NCI-H2107 treated with DMSO at 0.1 percent for 48 hours (cell line): ENCODE results near the gene AFAP1L2.
"Not testable (repeated sequence)": the region's sequence is repeated elsewhere in the genome, so short reads cannot be mapped to it uniquely, and the experiment has no call there.

ENCODE experiments used
- DNase-seq: peaks from one replicate; lab custom pipeline; 2025; ENCODE audit not compliant: unreplicated experiment; lab: John Stamatoyannopoulos, UW

AFAP1L2 gene

DNA sequence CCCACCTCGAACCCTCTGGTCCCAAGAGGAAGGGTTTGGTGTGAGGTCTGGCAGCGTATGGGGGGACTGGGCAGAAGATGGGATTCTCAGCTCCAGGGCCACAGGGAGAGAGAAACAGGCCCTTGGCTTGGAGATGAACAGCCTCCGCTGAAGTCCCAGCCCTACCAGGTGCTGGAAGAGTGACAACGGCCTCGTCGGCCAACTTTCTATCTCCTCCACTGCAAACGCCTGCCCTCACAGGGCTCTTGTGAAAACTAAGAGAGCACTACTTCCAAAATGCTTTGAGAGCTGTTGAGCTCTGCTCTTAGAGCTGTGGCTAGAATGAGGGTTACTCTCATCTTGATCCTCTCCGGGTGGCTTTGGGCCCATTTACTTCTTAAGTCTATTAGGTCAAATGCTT lies 63.5 kb downstream of the AFAP1L2 start:
- DNase-seq, result no peak

DNA sequence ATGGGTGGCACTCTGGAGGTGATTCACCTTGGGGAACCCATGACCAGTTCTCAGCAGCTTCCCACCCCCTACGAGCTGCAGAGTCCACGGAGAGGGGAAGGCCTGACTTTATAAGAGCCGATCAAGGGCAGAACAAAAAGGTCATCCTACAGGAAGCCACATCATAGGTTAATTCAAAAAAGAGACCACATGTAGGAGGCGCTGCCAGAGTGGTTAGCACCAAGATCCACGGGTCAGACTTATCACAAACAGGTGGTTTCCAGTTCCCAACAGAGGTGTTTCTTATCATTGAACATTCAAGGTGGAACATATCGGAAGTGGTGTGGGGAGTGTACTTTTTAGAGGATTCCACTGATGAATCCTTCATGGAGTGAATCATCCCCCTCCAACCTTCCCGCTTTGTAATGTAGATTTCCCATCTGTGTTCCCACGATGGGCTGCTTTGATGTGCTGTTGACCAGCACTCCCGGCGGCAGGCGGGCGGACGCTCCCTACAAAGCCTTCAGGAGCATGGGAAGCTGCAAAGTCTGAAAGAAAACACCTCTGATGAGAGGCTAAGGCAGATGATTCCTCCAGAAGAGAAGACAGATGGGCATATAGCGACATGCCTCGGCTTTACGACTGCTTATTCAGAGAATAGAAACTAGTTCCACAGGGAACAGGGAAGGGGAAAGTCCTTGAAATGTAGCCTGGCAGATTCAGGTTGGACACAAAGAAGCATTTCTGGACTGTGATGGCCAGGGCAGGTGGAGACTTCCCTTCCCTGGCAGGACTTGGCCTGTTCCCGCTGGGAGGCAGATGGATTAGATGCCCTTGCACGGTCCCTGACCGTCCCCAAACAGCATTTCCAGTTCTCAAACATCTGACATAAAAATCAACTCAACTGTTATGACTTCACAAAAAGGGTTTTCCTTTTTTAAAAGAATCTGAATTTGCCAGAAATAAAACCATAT lies 66.5 kb downstream of the AFAP1L2 start:
- DNase-seq, result no peak

DNA sequence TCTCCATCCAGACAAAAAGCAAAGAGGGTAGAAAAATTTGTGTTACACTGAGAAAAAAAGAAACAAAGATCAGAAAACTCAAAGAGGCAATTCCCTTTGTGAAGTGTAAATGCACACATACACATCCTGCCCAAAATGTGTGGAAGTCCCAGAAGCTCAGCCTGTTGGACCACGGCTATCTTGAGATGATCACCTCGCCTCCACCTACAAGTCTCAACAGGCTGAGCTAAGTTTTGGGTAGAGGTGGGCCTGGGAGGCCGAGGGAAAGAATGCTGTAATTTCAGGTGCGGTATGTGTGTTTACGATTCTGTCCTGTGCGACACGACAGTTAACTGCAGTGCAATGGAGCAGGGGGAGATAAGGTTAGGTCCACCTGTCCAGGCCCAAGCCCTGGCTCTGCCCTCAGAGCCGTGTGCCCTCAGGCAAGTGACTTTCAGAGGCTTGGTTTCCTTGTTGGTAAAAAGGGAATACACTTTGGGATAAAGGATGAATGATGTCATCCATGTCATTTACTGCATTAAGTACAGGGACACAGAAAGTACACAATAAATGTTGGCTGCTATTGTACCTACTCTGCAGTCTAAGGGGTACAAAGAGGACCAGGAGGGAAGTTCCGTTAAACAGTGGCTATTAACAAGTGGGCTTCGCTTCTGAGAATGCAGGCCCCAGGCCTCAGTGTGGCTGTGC lies 67.3 kb downstream of the AFAP1L2 start:
- no peak for DNase-seq

DNA sequence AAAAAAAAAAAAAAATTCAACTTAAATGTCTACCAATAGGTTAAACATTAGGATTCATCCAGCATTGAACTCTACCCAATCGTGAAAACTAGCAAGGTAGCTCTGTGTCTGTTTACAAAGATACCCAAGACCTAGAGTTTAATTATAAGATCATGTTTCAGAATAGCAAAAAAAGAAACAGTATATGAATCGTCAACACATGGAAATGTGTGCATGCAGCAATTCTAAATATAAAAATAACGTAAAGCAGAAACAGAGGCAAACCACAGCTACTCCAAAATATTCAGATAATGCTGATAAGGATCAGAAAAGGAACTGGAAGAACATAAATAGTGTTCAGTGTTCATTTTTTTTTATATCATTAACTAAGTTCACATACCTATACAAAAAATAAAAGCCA lies 68.7 kb downstream of the AFAP1L2 start:
- peak; percentile 26 for DNase-seq

DNA sequence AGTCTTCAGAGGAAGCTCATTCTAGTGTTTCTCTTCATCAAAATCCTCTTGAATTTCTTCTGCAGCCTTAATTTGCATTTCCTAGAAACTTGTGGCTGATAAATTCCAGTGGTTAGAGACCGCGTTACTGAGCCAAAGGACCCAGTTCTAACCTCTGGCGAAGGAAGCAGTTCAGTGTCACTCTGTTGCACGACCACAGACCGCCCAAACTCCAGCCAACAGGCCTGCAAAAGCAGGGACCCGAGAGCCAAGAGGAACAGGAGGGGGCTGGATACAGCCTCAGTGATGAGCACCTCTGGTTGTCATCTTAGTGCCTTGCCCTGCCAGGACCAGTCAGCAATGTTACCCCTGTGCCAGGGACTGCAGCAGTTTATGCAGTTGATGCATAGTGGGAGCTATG lies 70.0 kb downstream of the AFAP1L2 start:
- DNase-seq, result no peak

DNA sequence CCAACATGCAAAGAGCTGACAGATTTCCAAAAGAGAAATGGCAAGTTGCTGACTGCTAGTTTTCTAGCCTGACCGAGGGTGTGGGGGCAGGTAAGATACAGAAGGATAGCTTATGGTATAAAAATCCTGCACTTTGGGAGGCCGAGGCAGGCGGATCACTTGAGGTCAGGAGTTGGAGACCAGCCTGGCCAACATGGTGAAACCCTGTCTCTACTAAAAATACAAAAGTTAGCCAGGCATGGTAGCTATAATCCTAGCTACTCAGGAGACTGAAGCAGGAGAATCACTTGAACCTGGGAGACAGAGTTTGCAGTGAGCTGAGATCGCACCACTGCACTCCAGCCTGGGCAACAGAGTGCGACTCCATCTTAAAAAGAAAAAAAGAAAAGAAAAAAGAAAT lies 70.9 kb downstream of the AFAP1L2 start:
- not testable (repeated sequence) for DNase-seq

DNA sequence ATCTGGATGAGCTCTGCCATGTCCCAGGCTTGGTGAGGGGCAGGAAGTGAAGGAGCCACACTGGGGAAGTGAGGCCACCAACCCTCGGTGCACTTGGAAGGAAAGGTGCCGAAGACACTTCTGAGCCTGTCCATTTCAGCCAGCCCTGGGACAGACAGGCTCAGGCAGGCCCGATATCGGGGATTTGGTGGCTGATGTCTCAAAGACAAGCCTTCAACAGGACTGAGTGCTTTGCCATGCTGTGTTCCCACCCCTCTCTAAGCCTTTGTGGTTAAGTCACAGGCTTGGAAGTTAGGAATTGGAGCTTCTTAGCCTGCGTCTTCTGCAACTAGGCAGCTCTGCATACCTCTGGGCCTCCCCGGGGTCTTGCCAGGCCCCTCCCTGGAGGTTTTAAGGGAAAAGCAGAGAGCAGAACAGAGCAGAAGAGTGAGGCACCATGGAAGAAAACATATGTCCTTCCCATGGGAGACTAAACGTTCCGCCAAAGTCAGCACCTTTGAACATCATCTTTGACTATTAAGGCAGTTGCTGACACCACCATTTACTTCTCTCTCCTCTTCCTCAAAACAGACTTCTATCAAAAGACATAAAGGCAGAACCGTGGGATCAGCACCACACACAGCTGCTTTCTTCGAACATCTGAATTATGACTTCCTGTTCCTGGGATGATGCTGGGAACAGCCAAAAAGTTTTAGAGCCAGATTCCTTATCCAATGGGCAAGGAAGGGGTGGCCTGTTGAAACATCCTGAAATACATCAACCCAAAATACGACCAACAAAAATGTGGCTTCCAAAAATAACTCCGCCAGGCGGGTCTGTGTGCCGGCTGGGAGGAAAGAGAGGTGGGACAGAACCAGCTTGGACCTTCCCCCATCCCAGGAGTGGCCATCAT lies 71.8 kb downstream of the AFAP1L2 start:
- DNase-seq, result no peak

DNA sequence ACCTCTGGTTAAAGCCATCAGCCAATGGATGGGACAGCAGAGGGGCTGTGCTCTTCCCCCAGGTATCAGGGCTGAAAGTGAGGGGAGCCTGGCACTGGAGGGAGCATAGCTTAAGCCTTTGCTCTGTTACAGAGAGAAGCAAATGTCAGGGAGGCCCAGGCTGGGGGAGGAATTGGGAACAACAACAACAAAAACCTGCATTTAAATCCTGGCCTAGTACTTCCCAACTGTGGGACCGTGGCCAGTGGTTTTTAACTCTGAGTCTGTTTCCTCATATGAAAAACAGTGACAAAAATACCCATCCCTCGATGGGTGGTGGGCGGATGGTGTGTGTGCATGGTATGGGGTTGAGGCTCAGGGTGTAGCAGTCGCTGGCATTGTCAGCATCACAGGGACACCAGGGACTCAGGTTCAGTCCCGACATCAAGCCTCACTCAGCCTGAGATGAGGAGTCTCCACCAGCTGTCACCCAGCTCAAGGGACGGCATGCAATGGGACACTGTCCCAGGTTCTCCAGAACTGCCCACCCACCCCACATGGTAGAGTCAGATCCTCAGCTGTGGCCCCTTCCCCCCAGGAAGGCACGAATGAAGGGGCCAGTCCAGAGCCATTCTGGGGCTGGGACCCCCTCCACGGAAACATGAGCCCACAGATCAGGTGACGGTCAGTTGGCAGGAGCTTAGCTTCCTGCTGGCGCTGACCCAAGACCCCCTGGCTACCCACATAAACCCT lies 74.5 kb downstream of the AFAP1L2 start:
- no peak for DNase-seq

DNA sequence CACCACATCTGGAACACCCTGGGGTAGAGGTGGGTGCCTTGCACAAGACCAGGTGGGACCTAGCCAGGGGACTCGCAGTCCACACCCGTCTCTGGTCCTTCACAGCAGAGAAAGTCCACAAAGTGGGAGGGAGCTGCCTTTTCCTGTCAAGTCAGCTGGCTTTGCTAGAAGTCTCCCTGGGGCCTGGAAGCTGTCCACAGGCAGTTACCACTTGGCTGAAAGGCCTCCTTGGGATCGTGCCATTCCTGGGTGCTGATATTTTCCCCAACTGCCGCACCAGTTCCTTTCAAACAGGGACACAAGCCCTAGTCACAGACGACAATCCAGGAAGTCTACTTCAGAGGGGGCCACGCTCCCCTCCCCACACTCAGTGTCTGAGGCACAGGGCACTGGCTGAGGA lies 75.4 kb downstream of the AFAP1L2 start:
- DNase-seq, result no peak

DNA sequence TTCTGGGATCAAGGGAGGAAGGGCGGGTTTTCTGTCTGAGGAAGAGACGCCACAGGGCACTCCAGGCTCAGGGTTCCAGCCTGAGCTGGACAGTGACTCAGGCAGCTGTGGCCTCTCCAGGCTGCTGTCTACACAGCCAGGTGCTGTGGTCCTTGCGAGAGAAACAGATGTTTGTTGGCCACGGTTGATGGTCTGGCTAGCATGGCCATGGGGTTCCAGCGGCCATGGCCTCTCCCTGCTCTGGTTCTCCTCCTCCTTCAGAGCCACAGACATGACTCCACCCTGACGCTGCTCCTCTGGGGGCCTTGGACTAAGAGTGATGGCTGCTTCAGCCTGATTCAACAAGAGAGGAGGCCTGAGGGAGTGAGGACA lies 75.9 kb downstream of the AFAP1L2 start:
- no peak for DNase-seq

DNA sequence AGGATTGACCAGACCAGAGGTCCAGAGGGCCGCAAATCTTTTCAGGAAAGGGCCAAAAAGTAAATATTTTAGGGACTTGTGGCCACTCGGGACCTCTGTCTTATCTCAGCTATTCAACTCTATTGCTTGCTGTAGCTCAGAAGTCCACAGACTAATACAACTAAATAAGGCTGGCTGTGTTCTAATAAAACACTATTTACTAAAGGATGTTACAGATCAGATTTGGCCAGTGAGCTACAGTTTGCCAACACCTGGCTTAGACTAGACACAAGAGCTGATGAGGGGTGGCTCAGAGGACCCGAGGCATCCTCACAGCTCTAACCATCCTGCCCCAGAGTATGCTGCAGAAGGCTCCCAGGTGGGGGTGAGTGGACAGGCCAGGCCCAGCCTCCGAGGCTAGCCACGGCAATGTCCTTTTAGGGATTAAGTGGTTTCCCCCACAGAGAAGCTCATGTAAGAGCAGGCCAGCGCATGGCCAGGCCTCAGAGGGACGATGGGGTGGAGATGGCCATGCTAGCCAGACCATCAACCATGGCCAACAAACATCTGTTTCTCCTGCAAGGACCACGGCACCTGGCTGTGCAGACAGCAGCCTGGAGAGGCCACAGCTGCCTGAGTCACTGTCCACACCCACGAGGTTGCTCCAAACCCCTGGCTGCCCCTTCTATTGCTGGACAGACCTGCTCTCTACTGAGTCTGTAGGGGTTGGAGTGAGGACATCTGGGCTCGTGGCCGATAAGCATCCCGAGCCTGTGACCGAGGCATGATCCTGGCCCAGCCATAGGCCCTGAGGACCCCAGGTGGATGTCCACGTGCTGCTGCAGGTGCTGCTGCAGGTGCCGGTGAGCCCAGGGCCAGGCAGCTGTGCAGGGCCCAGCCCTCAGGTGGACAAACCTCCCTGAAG lies 76.5 kb downstream of the AFAP1L2 start:
- DNase-seq, result no peak

DNA sequence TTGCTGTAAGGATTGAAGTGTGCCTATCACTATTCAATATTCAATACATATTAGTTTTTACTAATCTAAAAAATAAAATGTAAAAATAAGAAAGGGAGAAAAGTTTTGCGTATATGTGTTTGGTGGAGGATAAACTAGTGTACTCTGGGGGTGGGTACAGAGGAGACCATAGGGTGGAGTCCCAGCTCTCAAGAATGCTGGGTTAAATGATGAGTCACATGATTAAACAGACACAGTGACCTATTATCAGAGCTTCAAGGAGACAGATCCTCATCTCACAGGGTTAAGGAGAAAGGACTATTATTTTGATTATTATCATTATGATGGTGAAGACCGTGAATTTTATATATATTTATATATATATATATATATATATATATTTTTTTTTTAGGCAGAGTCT lies 77.5 kb downstream of the AFAP1L2 start:
- no peak for DNase-seq

DNA sequence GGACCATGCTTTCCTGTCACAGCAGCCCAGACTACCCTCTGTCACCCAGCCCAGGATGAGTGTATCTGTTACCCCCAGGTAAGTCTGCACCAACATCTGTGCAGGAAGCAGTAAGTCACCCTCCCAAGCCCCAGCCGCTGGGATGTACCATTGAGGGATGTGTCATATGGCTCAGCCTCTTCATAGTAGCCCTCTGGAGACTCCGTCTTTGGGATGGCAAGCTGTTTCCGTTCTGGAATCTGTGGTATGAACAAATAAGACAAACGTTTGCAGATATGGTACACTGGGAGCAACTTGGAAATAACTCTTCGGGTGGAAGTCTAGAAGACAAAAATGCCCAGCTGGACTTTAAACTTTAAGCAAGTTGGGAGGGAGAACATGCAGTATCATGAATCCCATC lies 81.3 kb downstream of the AFAP1L2 start:
- no peak for DNase-seq

DNA sequence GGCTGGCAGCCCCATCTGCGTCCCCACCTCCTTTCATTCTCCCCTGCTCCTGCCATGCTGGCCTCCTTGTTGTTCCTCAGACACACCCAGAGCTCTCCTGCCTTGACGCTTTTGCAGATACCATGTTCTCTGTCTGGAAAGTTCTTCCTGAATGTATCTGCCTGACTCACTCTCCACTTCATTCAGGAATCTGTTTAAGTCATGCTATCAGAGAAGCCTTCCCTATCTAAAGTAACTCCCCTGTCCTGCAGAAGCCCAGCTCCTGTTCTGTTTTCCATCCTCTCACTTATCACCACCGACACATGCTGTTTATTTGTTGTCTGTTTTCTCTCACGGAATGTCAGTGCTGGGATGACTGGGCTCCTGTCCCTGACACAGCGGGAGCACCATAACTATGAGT lies 82.0 kb downstream of the AFAP1L2 start:
- DNase-seq, result no peak

DNA sequence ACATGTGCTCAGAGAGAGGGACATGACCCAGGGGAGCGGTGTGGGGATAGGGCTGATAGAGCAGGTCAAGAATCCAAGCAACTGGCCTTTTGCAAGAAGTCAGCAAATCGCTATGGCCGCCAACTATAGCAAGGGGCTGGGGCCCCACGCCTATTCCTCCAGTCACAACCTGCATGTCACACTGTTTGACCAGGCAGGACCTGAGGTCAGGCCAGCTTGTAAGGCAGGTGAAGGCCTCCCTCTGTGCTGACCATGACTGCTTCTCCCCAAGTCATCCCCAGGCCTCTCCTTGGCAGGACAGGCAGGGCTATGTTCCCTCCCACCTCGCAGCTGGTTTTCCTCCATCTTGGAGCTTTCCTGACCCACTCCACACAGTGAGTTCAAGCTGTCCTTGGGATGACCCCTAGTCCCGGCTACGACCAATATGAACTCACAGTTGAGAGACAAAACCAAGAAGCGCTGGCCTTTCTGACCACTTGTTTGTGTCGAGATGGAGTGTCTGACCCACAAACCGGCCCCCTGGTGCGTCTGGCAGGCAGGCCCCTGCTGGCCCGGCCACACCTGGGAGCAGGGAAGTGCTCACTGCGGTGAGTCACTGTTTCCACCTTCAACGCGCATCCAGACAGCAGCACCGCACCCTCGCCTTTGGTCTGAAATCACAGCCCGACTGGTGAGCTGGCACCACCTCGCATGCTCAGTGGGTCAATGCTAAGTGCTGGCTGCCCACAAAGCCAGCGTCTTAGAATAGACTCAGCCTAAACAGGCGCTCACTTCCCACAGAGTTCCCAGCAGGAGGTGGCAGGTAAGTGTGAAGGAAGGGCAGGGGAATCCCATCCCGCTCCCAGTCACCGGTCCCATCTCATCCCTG lies 83.8 kb downstream of the AFAP1L2 start:
- DNase-seq, result no peak

DNA sequence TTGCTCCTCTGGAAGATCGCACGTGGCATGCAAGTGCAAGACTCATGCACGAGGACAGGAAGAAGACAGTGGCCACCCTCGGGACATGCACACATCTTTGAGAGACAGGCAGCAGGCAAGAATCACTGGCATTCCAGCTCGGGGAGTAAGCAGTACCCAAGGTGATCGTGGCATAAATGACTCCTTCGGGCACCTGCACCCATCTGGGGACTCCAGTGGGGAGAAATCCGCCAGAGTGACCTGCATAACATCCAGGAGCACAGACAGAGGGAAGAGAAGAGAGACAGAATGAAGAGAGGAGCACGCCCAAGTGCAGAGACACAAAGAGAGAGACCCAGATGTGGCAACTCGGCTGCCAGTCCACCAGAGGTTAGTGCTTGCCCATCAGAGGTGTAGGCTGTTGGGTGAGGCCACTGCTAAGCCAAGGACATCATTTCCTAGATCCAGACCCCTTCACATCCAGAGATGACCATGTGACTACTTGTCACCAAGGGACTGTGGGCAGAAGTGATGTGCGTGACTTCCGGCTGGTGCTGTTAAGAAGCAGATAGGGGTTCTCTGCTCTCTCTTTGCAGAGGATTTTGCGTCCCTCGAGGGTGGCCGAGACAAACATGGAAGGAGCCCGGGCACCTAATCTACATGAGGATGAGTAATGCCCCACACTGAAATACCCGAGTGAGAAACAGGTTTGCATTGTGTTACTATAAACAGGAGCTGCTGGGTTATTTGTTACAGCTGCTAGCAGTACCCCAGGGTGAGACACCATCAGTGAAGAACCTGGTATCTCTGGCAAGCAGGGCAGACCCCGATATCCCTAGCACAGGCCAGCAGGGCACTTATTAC lies 84.7 kb downstream of the AFAP1L2 start:
- DNase-seq, result no peak

DNA sequence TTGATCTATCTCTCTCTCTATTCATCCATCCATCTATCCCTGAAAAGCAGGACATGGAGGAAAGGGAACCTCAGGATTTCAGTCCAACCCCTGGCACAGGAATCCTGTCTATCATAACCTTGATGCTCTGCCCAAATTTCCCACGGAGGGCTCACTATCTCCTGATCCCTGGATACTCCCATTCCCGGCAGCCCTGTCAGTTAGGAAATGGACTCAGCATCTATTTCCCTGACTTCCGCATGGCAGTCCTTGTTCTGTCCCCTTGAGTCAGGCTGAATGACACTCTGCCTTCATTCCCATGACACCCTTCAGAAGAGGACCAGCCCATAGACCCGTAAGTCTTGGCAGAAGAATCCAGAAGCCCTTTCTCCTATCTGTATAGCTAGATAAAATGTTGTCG lies 87.6 kb downstream of the AFAP1L2 start:
- DNase-seq, result no peak
